ENCODE results near the gene EVL.
"Not testable (repeated sequence)": the region's sequence is repeated elsewhere in the genome, so short reads cannot be mapped to it uniquely, and the experiment has no call there.

Gene EVL, protein sequence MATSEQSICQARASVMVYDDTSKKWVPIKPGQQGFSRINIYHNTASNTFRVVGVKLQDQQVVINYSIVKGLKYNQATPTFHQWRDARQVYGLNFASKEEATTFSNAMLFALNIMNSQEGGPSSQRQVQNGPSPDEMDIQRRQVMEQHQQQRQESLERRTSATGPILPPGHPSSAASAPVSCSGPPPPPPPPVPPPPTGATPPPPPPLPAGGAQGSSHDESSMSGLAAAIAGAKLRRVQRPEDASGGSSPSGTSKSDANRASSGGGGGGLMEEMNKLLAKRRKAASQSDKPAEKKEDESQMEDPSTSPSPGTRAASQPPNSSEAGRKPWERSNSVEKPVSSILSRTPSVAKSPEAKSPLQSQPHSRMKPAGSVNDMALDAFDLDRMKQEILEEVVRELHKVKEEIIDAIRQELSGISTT

DNA sequence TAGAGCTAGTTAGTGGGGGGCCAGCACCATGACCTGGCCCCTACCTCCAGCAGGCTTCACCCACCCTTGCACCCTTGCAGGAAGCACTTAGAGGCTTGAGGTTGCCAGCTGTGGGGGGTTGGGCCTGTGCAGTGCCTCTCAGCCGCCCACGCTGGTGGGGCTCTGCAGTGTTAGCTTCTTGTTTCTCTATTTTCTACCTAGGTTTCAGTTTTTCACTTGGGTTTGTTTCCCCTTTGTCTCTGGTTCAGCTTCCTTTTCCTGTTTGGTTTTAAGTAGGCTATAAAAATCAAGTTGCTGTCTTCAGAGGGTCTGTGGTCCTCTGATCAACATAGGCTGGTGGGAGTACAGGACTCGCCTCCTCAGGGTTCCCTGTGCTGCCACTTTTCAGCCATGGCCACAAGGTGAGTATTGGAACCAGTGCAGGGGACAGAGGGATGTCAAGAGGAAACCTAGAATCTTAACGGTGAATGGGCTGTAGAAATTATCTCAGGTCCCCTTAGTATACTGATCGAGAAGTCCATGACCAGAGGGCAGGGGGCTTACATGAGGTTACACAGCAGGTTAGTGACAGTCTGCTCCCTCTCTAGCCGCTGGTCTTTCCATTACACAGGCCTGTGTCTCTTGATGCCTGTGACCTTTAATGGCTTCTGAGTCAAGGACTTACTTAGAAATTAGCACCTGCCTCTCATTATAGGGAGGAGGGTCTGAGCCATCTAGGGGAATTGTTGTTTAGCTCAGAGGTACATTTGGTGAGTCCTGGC, at the start of gene EVL:
Gene EVL, plus strand, starts transcription at position 312 of the 761 bp plus-strand sequence. Its CDS starts 79 bp downstream, at position 391.
- peak; percentile 81 for DNase-seq

DNA sequence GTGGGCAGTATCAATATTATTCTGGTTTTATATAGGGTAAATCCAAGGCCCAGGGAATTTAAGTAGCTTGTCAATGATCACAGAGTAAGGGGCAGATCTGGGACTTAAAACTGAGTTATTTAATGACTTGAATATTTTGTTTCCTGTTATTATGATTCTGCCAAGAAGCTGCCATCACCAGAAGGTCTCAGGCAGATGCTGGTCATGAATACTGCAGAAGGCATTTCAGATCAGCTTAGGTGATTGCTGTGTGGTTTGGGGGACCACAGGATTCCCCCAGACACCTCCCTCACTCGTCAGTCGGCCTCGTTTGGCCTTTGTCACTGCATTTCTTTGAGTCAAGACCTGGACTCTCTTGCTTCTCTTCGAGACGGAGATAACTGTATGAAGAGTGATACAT, 47.7 kb upstream of the EVL start:
- no peak for DNase-seq

DNA sequence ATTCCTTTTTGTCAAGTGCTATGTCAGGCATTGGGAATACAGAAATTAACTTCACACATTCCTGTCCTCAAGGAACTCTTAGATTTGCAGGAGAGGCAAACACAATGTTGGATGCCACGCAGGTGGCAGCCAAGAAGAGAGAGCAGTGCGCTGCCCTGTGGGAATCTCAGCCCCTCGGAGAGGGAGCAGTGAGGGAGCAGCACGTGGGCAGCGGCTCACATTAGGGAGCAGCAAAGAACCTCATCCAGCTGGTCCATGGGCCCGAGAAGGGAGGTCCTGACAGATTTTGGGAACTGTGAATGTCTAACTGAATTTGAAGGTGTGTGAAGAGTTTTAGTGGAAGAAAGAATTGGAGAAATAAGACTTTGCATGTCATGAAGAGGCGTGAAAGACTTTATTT, 47.2 kb upstream of the EVL start:
- DNase-seq: no peak

DNA sequence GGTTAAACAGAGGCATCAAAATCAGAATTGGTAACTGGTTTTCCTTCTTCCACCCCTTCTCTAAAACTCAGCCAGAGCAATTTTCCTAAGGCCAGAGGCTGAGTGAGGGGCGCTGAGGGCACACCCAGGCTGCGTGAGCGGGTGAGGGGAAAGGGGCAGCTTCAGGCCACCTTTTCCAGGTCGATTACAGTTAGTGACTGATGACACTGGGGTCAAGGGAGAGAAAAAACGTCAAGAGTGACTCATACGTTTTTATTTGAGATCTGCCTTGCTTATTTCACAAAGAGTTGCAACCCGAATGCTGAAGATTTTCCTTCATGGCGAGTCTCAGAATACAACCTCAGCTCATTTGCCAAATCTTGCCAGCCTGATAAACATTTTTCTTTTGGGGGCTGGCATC, 46.7 kb upstream of the EVL start:
- no peak for DNase-seq

DNA sequence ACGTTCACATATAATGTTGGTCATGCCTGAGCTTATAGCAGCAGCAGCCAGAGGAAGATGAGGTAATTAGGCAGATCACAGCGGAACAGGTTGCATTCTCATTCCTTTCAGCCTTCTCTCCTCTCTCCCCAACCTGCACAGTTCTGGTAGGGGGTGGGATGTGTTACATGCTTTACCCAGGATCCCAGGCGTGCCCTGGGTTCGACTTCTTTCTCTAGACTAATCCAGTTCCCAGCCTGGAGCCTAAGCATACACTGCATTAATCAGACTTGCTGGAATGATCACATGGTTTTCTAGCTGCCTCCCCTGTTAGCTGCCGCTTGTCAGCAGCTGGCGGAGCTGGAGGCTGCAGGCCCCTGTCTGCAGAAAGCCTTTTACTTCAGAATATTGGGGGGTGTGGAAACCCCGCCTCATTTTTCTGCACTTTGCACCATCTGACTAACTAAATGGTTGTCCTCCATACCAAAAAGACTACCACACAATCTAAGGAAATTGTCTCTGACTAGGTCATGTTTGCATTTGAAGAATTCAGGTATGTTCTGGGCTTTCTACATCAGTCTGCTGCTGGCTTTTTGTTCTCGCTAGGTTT, 46.0 kb upstream of the EVL start:
- no peak for DNase-seq

DNA sequence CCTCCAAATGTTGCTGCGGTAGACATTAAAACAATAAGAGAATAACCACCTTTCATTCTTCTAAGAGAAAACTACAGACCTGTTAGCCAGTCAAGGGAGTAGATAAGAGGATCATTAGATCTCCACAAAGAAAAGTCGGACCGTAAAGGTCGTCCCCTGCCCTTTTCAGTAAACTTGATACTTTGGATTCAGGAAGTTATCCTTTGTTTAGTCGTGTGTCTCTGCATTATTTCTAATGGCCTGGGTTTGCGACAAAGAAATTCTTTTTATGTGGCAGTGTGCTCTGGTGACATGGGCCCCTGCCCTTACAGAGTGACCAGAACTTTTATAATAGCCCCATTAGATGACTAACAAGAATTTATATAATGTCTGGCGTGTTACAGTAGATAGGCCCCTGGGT, 44.6 kb upstream of the EVL start:
- DNase-seq: no peak

DNA sequence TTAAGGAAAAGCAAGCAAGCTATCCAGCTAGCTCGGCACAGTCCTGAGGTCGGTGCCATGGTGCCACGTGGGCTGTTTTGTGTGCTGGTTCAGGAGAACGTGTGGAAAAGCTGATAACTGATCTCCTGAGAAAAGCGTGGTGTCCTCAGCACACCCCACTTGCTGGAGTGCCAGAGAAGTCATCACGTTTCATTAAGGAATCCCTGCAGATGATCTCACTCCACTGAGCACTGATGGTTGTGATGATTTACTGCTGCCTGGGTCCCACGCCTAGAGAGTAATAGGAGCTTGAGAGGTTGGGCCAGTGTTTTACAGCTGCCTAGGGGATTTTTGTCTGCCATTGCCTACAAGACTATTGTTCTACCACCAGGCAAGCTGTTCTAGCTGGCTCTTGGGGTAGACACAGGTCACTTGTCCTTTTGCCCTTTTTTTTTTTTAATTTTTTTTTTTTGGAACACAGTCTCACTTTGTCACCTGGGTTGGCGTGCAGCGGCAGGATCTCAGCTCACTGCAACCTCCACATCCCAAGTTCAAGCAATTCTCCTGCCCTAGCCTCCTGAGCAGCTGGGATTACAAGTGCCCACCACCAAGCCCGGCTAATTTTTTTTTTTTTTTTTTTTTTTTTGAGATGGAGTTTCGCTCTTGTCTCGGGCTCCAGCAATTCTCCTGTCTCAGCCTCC, 42.3 kb upstream of the EVL start:
- DNase-seq: no peak

DNA sequence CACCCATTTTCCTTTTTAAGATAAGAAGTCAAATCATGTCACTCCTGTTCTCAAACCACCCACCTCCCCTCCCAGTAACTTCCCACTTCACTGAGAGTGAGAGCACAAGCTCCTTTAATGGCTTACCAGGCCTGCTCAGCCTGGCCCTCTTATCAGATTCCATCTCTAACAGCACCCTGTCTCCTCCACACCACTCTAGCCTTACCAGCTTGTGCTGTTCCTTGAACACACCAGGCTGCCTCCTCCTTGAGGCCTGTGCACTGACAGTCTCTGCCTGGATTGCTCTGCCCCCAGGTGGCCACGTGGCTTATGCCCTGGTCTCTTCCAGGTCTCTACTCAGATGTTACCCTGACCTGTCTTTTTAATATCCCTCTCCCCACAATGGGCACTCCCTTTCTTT, 40.1 kb upstream of the EVL start:
- DNase-seq: no peak

DNA sequence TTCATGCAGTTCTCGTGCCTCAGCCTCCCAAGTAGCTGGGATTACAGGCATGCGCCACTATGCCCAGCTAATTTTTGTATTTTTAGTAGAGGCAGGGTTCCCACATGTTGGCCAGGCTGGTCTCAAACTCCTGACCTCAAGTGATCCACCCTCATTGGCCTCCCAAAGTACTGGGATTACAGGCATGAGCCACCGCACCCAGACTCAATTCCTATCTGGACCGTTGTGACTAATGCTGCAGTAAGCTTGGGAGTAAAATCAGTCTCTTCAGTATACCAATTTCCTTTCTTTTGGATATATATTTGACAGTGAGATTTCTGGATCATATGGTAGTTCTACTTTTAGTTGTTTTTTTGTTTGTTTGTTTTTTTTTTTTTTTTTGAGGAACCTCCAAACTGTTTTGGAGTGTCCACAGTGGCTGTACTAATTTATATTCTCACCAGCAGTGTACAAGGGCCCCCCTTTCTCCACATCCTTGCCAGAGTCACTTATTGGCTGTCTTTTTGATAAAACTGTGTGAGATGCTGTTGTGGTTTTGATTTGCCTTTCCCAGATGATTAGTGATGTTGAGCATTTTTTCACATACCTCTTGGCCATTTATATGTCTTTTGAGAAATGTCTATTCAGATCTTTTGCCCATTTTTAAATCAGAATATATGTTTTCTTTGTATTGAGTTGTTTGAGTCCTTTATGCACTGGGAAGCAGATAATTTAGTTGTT, 37.3 kb upstream of the EVL start:
- no peak for DNase-seq

DNA sequence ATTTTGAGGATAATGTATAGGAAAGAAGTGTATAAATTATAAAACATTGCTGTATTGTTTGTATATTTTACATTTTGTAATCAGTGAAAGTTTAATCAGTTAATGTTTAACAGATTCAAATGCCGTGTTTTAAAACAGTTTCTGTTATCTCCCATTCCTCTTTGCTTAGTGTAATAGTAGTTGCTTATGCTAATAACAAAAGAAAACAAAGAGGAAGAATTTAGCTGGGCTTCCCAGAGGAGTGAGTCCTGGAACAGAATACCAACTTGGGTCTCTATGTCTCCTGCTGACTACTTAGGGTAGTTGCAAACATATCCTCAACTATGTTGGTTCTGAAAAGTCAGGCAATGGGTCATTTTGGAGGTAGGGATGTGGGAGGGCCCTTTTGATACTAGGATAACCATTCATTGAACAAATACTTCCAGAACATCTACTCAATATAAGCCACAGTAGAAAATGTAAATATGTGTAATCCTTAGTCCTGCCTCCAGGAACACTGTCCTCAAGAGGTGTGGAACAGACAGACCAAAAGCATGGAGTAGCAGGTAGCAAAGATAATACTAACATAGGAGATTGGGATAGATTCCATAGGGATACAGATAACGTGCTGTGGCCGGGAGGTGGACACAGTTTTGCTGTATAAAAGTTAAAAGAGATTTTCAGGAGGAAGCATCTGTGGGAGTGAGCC, 36.1 kb upstream of the EVL start:
- no peak for DNase-seq

DNA sequence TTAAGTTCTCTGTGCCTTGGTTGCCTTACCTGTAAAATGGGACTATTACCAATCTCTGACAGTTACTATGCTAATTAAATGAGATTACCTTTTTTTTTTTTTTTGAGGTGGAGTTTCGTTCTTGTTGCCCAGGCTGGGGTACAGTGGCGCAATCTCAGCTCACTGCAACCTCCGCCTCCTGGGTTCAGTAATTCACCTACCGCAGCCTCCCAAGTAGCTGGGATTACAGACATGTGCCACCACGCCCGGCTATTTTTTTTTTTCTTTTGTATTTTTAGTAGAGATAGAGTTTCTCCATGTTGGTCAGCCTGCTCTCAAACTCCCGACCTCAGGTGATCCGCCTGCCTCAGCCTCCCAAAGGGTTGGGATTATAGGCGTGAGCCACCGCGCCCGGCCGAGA, 35.2 kb upstream of the EVL start:
- not testable (repeated sequence) for DNase-seq

DNA sequence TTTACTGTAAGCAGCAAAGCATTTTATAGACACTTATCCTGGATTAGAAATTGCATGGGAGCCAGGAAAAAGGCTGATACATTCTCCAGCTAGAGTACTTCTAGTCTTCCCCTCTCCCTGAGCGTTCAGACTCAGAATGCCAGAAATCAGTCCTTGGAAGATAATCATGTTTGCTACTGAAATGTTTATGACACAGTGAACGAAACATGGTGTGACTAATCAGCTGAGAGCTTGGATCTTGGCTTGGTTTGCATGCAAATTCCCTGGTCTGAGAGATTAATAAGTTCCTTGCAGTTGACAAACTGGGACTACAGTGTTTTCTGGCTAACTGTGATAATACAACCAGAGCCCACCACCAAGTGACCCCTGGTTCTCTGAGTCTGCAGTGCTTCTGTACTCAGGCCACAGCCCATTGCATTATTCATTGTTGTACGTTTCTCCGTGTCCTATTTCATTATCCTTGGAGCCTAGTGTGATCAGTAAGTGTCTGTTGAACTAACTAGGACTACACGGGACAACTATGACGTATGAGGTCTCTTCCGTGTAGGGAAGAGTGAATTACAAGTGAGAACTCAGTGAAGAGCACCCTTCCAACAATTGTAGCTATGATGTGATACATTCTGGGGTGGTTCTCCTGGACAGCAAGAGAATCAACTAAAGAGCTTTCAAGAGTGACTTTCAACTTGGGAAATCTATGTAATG, 34.6 kb upstream of the EVL start:
- DNase-seq: no peak

DNA sequence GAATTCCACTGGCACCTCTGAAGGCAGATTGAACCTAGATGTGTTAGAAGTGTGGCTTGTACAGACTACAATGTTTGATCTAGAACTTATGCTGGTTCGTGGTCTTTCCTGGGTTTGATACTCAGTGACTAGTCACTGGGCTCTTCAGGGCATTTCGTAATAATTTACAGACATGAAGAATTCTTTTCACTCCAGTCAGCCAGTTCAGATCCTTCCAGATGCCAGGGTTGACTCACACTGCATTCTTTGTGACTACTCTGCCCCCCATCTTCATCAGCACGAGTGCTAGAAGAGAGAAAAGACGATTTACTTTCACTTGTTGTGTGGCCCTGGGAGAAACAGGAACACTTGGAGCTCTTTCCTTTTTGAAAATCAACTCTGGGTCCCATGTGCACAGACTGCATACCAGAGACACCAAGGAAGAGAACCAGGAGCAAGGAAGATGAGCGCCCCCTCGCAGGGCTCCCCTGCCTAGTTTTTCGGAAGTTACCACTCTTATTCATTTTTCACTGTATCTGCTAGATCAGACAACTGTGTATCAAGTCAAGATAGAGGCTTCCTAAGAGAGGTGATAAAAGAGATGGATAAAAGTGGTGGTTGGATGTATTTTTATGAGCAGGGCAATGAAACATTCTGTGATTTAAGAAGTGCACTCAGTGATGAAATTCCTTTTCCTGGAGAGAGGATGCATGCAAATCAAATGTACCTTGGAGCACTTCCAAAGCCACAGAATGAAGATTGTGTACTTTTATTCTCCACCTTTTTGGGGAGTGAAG, 33.5 kb upstream of the EVL start:
- no peak for DNase-seq

DNA sequence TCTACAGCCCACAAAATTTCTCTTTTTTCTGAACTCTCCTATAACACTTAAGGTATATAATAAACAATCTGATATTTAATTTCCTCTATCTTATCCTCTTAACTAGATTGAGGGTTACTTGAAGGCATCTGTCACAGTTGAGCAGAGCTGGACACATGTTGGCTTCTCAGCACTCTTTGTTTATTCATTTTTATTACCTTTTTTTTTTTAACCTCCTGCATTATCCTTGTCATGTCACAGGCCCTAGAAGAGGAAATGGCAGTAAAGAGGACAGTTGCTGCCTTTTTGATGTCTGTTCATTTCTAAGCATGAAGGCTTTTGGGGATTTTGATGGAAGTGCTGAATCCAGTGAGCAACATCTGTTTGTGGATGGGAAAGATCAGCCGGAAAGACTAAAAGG, 32.5 kb upstream of the EVL start:
- DNase-seq: no peak

DNA sequence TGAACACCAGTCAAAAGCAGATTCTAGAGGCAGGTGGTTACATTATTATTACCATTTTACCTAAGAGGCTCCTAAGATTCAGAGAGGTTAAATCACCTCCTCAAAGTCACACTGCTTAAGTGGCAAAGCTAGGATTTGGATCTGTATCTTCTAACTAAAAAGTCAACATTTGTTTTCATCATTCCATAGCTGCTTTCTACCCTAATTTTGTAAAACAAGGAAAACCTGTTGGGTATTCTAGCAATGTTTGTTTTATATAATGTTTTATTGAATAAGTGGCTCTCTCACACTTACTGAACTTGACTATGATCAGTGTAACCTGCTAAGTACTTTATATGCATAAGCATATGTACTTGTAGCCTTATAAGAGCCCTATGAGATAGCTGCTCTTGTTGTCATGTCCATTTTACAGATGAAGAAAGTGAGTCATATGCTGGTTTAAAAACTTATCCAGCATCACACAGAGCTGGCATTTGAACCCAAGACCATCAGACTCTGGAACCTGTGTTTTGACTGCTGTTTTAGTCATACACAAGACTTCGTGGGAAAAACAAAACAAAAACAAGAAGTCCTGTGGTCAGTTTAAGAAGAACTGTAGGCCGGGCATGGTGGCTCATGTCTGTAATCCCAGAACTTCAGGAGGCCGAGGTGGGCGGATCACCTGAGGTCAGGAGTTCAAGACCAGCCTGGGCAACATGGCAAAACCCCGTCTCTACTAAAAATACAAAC, 31.7 kb upstream of the EVL start:
- DNase-seq: no peak

DNA sequence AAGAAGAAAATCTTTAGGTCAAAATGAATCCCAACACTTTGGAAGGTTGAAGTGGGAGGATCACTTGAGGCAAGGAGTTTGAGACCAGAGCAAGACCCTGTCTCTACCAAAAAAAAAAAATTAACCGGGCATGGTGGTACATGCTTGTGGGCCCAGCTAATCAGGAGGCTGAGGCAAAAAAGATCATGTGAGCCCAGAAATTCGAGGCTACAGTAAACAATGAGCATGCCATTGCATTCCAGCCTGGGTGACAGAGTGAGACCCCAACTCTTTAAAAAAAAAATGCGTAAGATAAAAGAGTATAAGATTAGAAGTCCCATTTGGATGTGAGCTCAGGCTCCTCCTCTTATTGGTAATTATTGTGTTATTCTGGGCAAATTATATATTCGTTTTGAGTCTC, 30.8 kb upstream of the EVL start:
- no peak for DNase-seq

DNA sequence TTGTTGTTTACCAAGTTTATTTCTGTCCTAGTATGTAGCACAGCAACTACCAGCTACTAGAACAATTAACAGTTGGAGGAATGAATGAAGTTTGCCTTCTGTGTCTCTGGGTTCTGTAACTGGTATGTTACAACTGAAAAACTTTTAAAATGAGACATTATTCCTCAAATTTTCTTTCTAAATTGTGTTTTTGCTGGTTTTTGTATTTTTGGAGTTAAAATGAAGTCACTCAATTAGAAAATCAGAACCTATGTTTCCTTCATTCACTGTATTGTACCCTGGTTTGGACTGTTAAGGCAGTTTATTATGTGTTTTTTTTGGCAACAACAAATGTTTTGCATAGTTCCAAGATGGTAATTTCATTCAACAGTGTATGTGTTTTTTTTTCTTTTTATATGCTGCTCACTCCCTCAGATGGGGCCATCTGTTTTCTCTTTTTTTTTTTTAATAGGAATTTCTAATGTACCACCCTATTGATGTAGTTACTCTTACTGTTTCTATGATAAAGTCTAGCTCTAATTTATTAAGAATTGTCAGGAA, 30.2 kb upstream of the EVL start:
- DNase-seq: no peak

DNA sequence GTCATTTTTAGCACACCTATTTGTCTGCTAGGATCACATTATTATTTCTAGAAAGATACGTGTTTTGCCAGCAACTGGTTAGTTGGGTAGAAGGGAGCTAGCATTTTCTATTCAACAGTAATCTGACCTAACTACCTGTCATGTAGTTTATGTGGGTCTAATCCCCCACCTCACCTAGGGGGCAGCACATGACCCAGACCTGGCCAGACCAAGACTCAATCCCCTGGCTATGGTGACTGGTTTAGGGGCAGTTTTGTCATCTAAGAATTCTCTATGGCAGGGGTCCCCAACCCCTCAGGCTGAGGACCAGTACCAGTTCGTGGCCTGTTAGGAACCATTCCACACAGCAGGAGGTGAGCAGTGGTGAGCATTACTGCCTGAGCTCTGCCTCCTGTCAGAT, 29.5 kb upstream of the EVL start:
- no peak for DNase-seq

DNA sequence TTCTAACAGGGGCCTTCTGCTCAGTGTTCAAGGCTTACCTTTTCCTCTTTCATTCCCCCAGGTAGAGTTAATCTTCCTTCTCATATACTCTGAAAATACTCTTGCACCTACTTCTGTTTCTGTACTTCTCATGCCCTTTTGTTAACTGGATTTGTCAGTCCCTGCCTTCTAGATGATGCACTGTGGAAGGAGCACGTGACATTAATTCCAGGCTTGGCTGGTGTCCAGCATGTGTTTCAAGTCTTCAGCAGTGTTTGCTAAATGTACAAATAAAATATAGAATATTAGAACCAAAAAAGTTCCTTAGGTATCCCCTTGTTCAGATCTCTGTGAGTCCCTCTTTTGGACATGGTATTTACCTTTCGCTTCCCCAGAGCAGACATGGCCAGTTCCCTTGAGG, 27.9 kb upstream of the EVL start:
- DNase-seq: no peak

DNA sequence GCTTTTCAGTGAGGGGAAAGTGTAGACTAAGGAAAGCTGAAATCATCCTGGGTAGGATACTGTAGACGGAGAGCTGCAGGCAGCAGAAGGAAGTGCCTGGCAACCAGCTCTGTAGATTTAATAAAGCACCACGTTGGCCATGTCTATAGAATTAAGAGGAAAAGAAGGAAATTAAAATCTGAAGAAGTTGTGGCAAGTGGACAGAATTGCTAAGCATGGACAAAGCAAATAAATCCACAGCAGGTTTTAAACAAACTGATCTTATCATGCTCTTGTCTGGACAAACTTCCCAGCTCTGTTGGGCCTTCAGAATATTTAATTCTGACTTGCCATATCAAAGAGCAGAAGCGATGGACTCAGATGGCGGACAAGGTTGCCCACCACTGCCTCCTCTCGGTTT, 27.2 kb upstream of the EVL start:
- DNase-seq: no peak
